SK-N-SH treated with all-trans-retinoic acid at 6 μM for 48 hours (cell line): Measurements from ENCODE around the gene IGFBP4.

Experiments used
- ATAC-seq: fragments of 200-7000 bp; cut with Tn5 transposase; 3 replicates; pipeline ENCODE4 v1.9.1; 2020; ENCODE audit warnings: mild to moderate bottlenecking, moderate library complexity
- ARNTL ChIP-seq: fragments of 450-650 bp; formaldehyde crosslinking; IDR thresholded peaks from 2 replicates; pipeline ENCODE4 v1.5.0; 2020; ENCODE audit warnings: low read depth, mild to moderate bottlenecking, moderate library complexity, borderline replicate concordance
- BACH2 ChIP-seq: fragments of 250-450 bp; sonication (Bioruptor Pico); IDR thresholded peaks from 2 replicates; pipeline ENCODE4 v1.9.0; 2021; ENCODE audit warnings: mild to moderate bottlenecking, borderline replicate concordance
- CSDC2 ChIP-seq: fragments of 250-450 bp; sonication (Bioruptor Pico); IDR thresholded peaks from 2 replicates; pipeline ENCODE4 v1.5.0; 2020; ENCODE audit warnings: mild to moderate bottlenecking, moderate library complexity
- CSRNP3 ChIP-seq: fragments of 250-450 bp; sonication (Bioruptor Pico); IDR thresholded peaks from 2 replicates; pipeline ENCODE4 v1.5.1; 2021; ENCODE audit warnings: mild to moderate bottlenecking, moderate library complexity
- ESRRG ChIP-seq: fragments of 250-450 bp; sonication (Bioruptor Pico); IDR thresholded peaks from 2 replicates; pipeline ENCODE4 v1.6.1; 2021; ENCODE audit warnings: mild to moderate bottlenecking
- GLIS3 ChIP-seq: fragments of 250-450 bp; sonication (Bioruptor Pico); IDR thresholded peaks from 2 replicates; pipeline ENCODE4 v1.5.0; 2020; ENCODE audit warnings: mild to moderate bottlenecking, moderate library complexity
- ISL1 ChIP-seq: fragments of 250-450 bp; sonication (Bioruptor Pico); IDR thresholded peaks from 2 replicates; pipeline ENCODE4 v2.1.2; 2022; ENCODE audit warnings: mild to moderate bottlenecking, moderate library complexity
- OSR1 ChIP-seq: fragments of 250-450 bp; sonication (Bioruptor Pico); IDR thresholded peaks from 2 replicates; pipeline ENCODE4 v1.8.0; 2022; ENCODE audit warnings: moderate library complexity, mild to moderate bottlenecking, inconsistent platforms
- PPARA ChIP-seq: fragments of 250-450 bp; sonication (Bioruptor Pico); IDR thresholded peaks from 2 replicates; pipeline ENCODE4 v1.5.0; 2020; ENCODE audit warnings: mild to moderate bottlenecking, borderline replicate concordance
- RARB ChIP-seq: fragments of 250-450 bp; sonication (Bioruptor Pico); IDR thresholded peaks from 2 replicates; pipeline ENCODE4 v1.8.0; 2021; ENCODE audit warnings: mild to moderate bottlenecking, moderate library complexity
- SNAI2 ChIP-seq: fragments of 250-450 bp; sonication (Bioruptor Pico); IDR thresholded peaks from 2 replicates; pipeline ENCODE4 v1.5.0; 2020; ENCODE audit warnings: mild to moderate bottlenecking, moderate library complexity
- TCF4 ChIP-seq: fragments of 250-450 bp; sonication (Bioruptor Pico); IDR thresholded peaks from 2 replicates; pipeline ENCODE4 v1.8.0; 2021; ENCODE audit warnings: mild to moderate bottlenecking, moderate library complexity, borderline replicate concordance
- TOX ChIP-seq: fragments of 250-450 bp; sonication (Bioruptor Pico); IDR thresholded peaks from 2 replicates; pipeline ENCODE4 v1.8.0; 2021; ENCODE audit warnings: mild to moderate bottlenecking, moderate library complexity, borderline replicate concordance
- TSHZ2 ChIP-seq: fragments of 250-450 bp; sonication (Bioruptor Pico); IDR thresholded peaks from 2 replicates; pipeline ENCODE4 v1.5.0; 2020; ENCODE audit warnings: mild to moderate bottlenecking, moderate library complexity
- ZC3H10 ChIP-seq: fragments of 250-450 bp; sonication (Bioruptor Pico); IDR thresholded peaks from 2 replicates; pipeline ENCODE4 v1.5.1; 2021; ENCODE audit warnings: mild to moderate bottlenecking, moderate library complexity
- ZFP3 ChIP-seq: fragments of 250-450 bp; sonication (Bioruptor Pico); IDR thresholded peaks from 2 replicates; pipeline ENCODE4 v1.5.0; 2020; ENCODE audit warnings: mild to moderate bottlenecking, moderate library complexity
- ZFP30 ChIP-seq: fragments of 450-650 bp; formaldehyde crosslinking; IDR thresholded peaks from 2 replicates; pipeline ENCODE4 v1.5.0; 2022; ENCODE audit warnings: mild to moderate bottlenecking, moderate library complexity
- ZNF565 ChIP-seq: fragments of 450-650 bp; formaldehyde crosslinking; conservative IDR thresholded peaks from 2 replicates; pipeline ENCODE4 v1.5.0; 2020; ENCODE audit warnings: low read depth, mild to moderate bottlenecking, moderate library complexity
- ZNF70 ChIP-seq: fragments of 450-650 bp; formaldehyde crosslinking; IDR thresholded peaks from 2 replicates; pipeline ENCODE4 v1.5.0; 2020; ENCODE audit warnings: mild to moderate bottlenecking, moderate library complexity
- ZNF8 ChIP-seq: fragments of 450-650 bp; formaldehyde crosslinking; IDR thresholded peaks from 2 replicates; pipeline ENCODE4 v1.5.0; 2020; ENCODE audit warnings: mild to moderate bottlenecking, moderate library complexity
- TF ChIP-seq, protein P1 (sequence below): fragments of 250-450 bp; sonication (Bioruptor Pico); IDR thresholded peaks from 2 replicates; pipeline ENCODE4 v1.8.0; 2020; ENCODE audit warnings: mild to moderate bottlenecking, moderate library complexity, borderline replicate concordance
- TF ChIP-seq, protein P2 (sequence below): fragments of 250-450 bp; sonication (Bioruptor Pico); IDR thresholded peaks from 2 replicates; pipeline ENCODE4 v1.8.0; 2021; ENCODE audit warnings: low read depth, mild to moderate bottlenecking, moderate library complexity, borderline replicate concordance
- TF ChIP-seq, protein P3 (sequence below): fragments of 250-450 bp; sonication (Bioruptor Pico); IDR thresholded peaks from 2 replicates; pipeline ENCODE4 v1.5.1; 2020; ENCODE audit warnings: low read depth, mild to moderate bottlenecking, moderate library complexity

The IGFBP4 gene

GRCh38 chr17:40448213-40448638 lies 5.0 kb downstream of the IGFBP4 start:
- ATAC-seq = no peak

GRCh38 chr17:40448639-40449261 lies 5.5 kb downstream of the IGFBP4 start:
- ATAC-seq = no peak
- TF ChIP-seq RARB (CRISPR knock-in tag) (no peak), GLIS3 (CRISPR knock-in tag) (no peak), ESRRG (CRISPR knock-in tag) (no peak), ZNF70 (CRISPR knock-in tag) (no peak), ZNF8 (CRISPR knock-in tag) (no peak), CSDC2 (CRISPR knock-in tag) (no peak), BACH2 (CRISPR knock-in tag) (no peak), ZFP30 (CRISPR knock-in tag) (no peak), ZC3H10 (CRISPR knock-in tag) (no peak), OSR1 (CRISPR knock-in tag) (no peak), SNAI2 (CRISPR knock-in tag) (no peak), TSHZ2 (CRISPR knock-in tag) (no peak), ARNTL (CRISPR knock-in tag) (no peak), ZNF565 (CRISPR knock-in tag) (no peak), CSRNP3 (no peak), ISL1 (CRISPR knock-in tag) (no peak), PPARA (CRISPR knock-in tag) (no peak)
- TF ChIP-seq, protein P1, sequence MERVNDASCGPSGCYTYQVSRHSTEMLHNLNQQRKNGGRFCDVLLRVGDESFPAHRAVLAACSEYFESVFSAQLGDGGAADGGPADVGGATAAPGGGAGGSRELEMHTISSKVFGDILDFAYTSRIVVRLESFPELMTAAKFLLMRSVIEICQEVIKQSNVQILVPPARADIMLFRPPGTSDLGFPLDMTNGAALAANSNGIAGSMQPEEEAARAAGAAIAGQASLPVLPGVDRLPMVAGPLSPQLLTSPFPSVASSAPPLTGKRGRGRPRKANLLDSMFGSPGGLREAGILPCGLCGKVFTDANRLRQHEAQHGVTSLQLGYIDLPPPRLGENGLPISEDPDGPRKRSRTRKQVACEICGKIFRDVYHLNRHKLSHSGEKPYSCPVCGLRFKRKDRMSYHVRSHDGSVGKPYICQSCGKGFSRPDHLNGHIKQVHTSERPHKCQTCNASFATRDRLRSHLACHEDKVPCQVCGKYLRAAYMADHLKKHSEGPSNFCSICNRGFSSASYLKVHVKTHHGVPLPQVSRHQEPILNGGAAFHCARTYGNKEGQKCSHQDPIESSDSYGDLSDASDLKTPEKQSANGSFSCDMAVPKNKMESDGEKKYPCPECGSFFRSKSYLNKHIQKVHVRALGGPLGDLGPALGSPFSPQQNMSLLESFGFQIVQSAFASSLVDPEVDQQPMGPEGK (CRISPR knock-in tag) = no peak
- TF ChIP-seq, protein P2, sequence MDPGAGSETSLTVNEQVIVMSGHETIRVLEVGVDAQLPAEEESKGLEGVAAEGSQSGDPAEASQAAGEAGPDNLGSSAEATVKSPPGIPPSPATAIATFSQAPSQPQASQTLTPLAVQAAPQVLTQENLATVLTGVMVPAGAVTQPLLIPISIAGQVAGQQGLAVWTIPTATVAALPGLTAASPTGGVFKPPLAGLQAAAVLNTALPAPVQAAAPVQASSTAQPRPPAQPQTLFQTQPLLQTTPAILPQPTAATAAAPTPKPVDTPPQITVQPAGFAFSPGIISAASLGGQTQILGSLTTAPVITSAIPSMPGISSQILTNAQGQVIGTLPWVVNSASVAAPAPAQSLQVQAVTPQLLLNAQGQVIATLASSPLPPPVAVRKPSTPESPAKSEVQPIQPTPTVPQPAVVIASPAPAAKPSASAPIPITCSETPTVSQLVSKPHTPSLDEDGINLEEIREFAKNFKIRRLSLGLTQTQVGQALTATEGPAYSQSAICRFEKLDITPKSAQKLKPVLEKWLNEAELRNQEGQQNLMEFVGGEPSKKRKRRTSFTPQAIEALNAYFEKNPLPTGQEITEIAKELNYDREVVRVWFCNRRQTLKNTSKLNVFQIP (CRISPR knock-in tag) = no peak
- TF ChIP-seq, protein P3, sequence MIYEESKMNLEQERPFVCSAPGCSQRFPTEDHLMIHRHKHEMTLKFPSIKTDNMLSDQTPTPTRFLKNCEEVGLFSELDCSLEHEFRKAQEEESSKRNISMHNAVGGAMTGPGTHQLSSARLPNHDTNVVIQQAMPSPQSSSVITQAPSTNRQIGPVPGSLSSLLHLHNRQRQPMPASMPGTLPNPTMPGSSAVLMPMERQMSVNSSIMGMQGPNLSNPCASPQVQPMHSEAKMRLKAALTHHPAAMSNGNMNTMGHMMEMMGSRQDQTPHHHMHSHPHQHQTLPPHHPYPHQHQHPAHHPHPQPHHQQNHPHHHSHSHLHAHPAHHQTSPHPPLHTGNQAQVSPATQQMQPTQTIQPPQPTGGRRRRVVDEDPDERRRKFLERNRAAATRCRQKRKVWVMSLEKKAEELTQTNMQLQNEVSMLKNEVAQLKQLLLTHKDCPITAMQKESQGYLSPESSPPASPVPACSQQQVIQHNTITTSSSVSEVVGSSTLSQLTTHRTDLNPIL (CRISPR knock-in tag) = no peak
- TF ChIP-seq, all 23 proteins: peak for 0

More at GRCh38 chr17:40448213-40448638, 5.0 kb downstream of the IGFBP4 start:
- TF ChIP-seq, protein P2 (CRISPR knock-in tag) = no peak
- TF ChIP-seq ZFP30 (CRISPR knock-in tag) (no peak), ZNF70 (CRISPR knock-in tag) (no peak), BACH2 (CRISPR knock-in tag) (no peak), CSRNP3 (no peak), ISL1 (CRISPR knock-in tag) (no peak), TOX (CRISPR knock-in tag) (no peak), ZFP3 (CRISPR knock-in tag) (no peak), RARB (CRISPR knock-in tag) (no peak), GLIS3 (CRISPR knock-in tag) (no peak), ESRRG (CRISPR knock-in tag) (no peak), TCF4 (CRISPR knock-in tag) (no peak), SNAI2 (CRISPR knock-in tag) (no peak)
